NCI-H1694 treated with DMSO at 0.1 percent for 48 hours (cell line): ENCODE results near the gene TMEM182.

Experiments used
- DNase-seq: peaks from one replicate; lab custom pipeline; 2025; lab: John Stamatoyannopoulos, UW

Gene TMEM182

DNA sequence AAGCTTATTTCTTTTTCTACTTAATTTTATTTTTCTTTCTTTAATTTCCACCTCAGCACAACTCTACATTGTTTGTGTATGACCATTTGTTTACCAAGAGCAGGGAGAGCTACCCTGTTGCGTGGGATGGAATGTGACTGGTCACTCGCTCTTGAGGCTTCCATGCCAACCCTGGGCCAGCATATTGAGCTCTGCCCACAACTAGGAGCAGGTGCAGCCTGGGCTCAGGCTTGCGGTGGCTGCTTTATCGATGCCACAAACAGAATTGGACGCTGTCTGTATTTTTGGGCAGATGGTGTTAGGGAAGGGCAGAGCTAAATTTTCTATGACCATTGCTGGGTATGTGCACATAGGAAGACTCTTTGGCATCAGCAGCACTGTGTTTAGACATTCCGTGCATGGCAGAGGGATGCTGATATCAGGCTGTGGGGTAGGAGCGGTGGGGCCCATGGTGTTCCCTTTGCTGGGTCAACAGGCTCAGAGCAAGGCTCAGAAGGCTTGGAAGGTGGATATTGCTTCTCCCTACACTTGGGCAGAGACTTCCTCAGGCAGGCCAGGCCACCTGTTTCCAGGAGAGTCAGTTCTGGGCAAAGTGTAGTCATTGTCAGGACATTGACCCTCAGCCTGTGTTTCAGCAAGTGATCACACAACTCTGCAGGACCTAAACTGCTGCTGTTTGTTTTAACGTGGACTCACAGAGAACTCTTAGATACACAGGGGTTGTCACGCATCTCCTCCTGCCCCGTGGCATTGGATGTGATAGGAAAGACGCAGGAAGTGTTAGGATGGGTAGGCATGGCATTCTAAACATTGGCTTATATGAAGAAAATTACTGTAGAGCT is 40.2 kb downstream of the TMEM182 start:
- DNase-seq, result no peak

- no peak for DNase-seq
Measured at GRCh38 chr2:102803041-102803896, 41.4 kb downstream of the TMEM182 start.

GRCh38 chr2:102803897-102804217 is 42.0 kb downstream of the TMEM182 start:
- no peak for DNase-seq

DNA sequence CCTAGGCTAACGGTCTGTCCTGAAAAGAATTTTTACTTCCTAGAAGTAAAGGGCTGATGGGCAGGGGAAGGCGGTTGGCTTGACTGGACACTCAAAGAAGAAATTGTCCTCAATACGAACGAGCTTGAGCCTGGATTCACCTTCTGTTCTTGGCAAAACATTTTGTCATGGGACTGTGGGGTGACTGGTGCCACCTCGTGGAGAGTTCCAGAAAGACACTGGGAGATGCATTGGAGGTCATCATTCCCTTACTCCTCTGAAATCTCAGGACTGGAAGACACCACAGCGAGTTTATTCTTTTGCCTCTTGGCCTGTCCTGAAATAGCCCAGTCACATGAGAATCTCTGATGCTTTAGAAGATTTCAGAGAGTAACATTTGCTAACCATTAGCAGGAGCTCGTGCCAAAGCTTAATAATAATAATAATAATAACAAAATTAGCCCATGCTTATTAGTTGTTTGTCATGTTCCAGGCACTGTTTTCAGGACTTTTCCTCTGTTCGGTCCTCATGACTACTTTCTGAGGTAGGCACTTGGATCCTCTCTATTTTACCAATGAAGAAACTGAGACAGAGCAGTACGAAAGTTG is 44.5 kb downstream of the TMEM182 start:
- peak; percentile 67 for DNase-seq

- DNase-seq, result no peak
Measured at GRCh38 chr2:102809291-102810189, 47.7 kb downstream of the TMEM182 start.

- DNase-seq, result no peak
Measured at GRCh38 chr2:102815285-102815684, 53.5 kb downstream of the TMEM182 start.

GRCh38 chr2:102826904-102827303 is 65.1 kb downstream of the TMEM182 start:
- DNase-seq, result peak; percentile 88

DNA sequence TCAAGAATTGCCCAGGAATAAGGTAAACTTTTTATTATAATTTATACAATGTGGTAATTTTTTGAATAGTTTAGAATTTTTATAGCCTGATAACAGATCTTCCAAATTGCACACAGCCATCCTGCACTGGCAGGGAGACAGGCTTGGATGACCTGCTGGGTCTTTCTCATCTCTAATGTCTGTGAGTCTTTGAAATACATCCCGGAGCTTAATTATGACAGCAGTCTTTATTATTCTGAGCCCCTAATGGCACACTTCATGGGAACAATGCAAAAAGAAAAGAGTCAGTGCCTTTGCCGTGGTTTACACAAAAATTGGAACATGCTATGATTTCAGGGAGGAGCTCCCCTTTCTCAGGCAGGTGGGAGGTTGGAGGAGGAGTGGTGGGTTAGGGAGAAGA is 71.0 kb downstream of the TMEM182 start:
- no peak for DNase-seq

DNA sequence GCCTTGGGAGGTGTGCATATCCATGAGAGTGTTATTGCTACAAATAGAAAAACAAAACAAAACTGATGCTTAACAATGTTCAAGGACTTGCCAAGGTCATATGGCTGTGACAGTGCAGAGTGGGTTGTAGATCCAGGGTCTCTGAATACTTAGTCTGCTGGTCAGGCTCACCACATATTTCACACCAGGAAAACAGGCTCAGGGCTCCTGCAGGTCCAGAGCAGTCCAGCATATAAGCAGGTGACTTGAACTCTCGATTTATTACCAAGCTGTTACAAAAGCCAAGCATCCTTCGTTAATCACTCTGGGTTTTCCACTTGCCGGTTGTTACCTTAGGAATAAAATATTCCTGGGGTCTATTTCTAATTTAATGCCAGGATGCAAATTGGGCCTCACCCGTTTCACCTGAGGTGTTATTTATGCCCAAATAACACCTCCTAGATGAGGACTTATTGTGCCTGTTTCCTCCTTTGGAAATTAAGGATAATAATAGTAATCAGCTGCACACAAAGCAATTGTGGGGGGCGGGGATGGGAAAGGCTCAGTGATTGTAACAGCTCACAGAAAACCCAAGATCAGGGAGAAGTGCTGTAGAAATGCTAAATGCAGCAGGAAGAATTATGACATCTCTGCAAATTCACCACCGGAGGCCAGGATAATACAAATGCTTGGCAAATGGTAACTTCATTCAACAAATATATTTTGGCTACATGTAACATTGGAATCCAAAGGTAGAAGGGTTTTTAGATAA is 72.9 kb downstream of the TMEM182 start:
- no peak for DNase-seq

DNA sequence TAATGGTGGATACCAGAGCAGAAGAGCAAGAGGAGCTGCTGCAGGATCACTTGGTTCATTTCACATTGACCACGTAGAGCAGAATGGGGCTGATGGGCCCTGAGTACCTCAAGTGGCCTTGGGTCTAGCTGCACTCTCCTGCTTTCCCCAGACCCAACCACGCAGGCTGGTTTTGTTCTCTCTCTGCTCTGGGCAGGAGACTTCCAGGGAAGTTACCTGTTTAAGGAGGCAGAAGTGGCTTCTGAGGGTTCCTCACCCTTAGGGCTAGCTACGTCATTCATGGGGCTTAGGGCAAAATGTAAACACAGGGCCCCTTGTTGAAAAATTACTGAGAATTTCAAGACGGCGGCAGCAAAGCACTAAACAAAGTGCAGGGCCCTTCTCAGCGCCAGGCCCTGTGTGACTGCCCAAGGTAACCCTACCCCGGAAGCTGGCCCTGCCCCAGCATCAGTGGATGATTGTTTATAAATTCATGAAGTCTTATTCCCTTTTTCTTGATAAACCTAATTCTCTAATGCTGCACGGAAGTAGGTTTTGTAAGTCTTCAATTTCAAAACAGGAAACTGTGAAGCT is 75.9 kb downstream of the TMEM182 start:
- no peak for DNase-seq

GRCh38 chr2:102839668-102840388 is 78.0 kb downstream of the TMEM182 start:
- peak; percentile 69 for DNase-seq

- DNase-seq, result peak; percentile 69
Measured at GRCh38 chr2:102841107-102841840, 79.4 kb downstream of the TMEM182 start.

GRCh38 chr2:102843764-102844443 is 82.1 kb downstream of the TMEM182 start:
- no peak for DNase-seq

GRCh38 chr2:102844911-102845310 is 83.1 kb downstream of the TMEM182 start:
- no peak for DNase-seq

DNA sequence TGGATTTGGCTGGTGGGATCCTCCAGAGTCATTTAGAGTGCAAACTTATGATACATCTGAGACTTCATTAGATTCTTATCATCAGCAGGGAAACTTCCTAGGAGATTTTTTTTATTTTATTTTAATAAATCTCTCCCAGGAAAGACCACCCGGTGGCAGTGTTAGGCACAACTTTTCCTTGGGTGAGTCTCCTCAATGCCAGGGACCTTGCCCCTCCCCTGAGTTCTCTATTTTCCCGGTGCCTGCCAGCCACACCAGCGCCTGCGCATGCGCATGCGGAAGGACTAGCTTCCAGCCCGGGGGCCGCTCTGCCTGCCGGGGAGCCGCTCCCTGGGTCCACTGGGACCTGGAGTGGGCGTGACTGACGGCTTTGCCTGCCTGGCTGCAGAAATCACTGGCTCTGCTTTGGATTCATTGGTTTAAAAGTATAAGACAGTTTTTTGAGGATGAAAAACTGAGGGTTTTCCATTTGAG is 86.6 kb downstream of the TMEM182 start:
- peak; percentile 48 for DNase-seq

DNA sequence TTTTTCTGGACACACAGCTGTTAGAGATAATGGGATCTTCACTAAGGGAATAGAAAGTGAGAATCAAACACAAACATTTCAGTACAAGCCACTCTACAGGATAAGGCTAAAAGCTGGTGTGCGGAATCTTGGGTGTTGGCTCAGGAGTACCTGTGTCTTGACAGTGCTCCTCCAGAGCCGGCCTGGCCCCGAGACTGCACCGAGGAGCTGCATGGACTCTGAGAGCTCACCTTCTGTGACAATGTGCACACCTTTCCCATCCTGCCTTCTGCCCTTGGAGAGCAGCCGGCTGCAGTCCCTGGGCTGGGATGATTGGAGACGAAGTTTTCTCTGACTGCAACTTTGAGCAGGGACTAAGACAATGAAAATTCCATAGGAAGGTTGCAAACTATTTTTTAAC is 89.1 kb downstream of the TMEM182 start:
- no peak for DNase-seq

DNA sequence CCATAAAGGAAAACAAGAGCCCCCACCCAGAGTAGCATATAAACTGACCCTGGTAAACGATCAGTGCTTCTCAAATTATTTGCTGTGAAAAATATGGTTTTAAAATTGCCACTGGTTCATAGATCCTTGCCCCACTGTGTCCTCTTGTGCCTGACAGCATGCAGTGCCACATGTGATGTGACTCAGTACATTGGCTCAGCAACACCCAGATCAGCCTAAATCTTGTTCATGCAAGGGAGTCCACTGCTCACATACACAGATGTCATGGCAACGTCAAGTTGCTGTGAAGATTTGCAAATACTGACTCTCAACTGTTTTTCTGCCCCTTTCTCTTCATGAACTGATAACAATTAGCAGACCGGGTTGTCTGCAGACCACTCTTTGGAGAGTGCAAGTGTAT is 91.0 kb downstream of the TMEM182 start:
- DNase-seq, result no peak
